K562 (cell line): ENCODE results near the gene HOXC11. TPM values are rescaled to one million over a fixed set of nuclear protein-coding genes. Genes with fewer than 3 reads are reported as not detected.

Experiments used
- ATAC-seq: fragments of 200-7000 bp; cut with Tn5 transposase; 3 replicates; pipeline ENCODE4 v1.9.1; 2020; ENCODE audit warnings: moderate library complexity
- BruUV-seq: library from RNA; stranded (reverse); fragments of 400-500 nt; replicated peaks from 2 replicates; lab custom pipeline; 2021; lab: Mats Ljungman, UMichigan
- CTCF ChIA-PET: fragments of 300-600 bp; formaldehyde crosslinking; extraction: SDS; loops from one replicate; lab custom pipeline; 2021; ENCODE audit warnings: low intra/inter-chr PET ratio; lab: Yijun Ruan, JAX
- POLR2A ChIA-PET: fragments of 300-600, 350-650 bp; sonication (Branson Sonifier 250); formaldehyde crosslinking; extraction: SDS; loops from one replicate; lab custom pipeline; 2021; ENCODE audit warnings: antibody characterized with exemption, inconsistent platforms; lab: Yijun Ruan, JAX
- DNase-seq, 4 experiments: peaks; one replicate each; pipeline versions ENCODE4 v3.0.0 to v3.0.0-alpha.2; 2011 to 2018; ENCODE audit warnings: low spot score in 3 of 4, mixed read lengths in 3 of 4; ENCODE audit errors: extremely low read depth in 1 of 4
- FAIRE-seq: peaks from 2 replicates; lab custom pipeline; 2011; peaks lifted over from hg19 to GRCh38; lab: Jason Lieb, UNC
- H2AFZ ChIP-seq: 2 replicates; pipeline ENCODE4 v1.6.0; 2011; ENCODE audit warnings: low read depth, low read length, control low read depth, inconsistent platforms
- H3K27ac ChIP-seq: fragments of 200-600 bp; 3 replicates; pipeline ENCODE4 v1.8.0; 2011; ENCODE audit warnings: low read depth, mild to moderate bottlenecking, control low read depth, inconsistent platforms, low read length, moderate library complexity, mixed read lengths; ENCODE audit errors: extremely low read depth
- H3K27me3 ChIP-seq, 2 experiments: fragments of 300-600 bp in 1 of 2; 2 replicates in 1 of 2; 3 replicates in 1 of 2; pipeline versions ENCODE4 v1.6.0 to v1.8.0; 2011; ENCODE audit warnings: inconsistent platforms in 2 of 2, low read length in 2 of 2, mild to moderate bottlenecking in 1 of 2, mixed read lengths in 1 of 2, moderate library complexity in 1 of 2; ENCODE audit not compliant: control insufficient read depth in 2 of 2, insufficient read depth in 2 of 2
- H3K36me3 ChIP-seq: fragments of 300-600 bp; 3 replicates; pipeline ENCODE4 v1.8.0; 2011; ENCODE audit warnings: mild to moderate bottlenecking, low read length, inconsistent platforms; ENCODE audit not compliant: control insufficient read depth, insufficient read depth
- H3K4me1 ChIP-seq, 2 experiments: fragments of 200-600 bp in 1 of 2; replicated peaks in 1 of 2; 2 replicates in 1 of 2; 3 replicates in 1 of 2; pipeline versions ENCODE4 v1.5.1 to v1.8.0; 2011; ENCODE audit warnings: inconsistent platforms in 2 of 2, low read length in 2 of 2, mild to moderate bottlenecking in 1 of 2, mixed read lengths in 1 of 2, moderate library complexity in 1 of 2; ENCODE audit not compliant: control insufficient read depth in 2 of 2, insufficient read depth in 2 of 2
- H3K4me2 ChIP-seq: 2 replicates; pipeline ENCODE4 v1.6.1; 2011; ENCODE audit warnings: low read length, control low read depth, inconsistent platforms, mixed read lengths; ENCODE audit not compliant: insufficient read depth
- H3K4me3 ChIP-seq: fragments of 200-600 bp; sonication (generic), shearing (Covaris generic); 2 replicates; pipeline ENCODE4 v1.5.1; 2016; ENCODE audit warnings: control low read depth, inconsistent platforms
- H3K79me2 ChIP-seq: fragments of 200-600 bp; 3 replicates; pipeline ENCODE4 v1.8.0; 2011; ENCODE audit warnings: low read length, inconsistent platforms; ENCODE audit not compliant: control insufficient read depth, insufficient read depth
- H3K9ac ChIP-seq, 2 experiments: 2 replicates each; pipeline versions ENCODE4 v1.6.0 to v1.6.1; 2011; ENCODE audit warnings: low read depth in 2 of 2, low read length in 2 of 2, control low read depth in 1 of 2, inconsistent platforms in 1 of 2, mild to moderate bottlenecking in 1 of 2, mixed read lengths in 1 of 2; ENCODE audit not compliant: insufficient read depth in 1 of 2
- H3K9me1 ChIP-seq: one replicate; pipeline ENCODE4 v1.6.0; 2011; ENCODE audit warnings: inconsistent platforms, mild to moderate bottlenecking, low read length, moderate library complexity; ENCODE audit not compliant: control insufficient read depth, insufficient read depth
- H3K9me3 ChIP-seq: replicated peaks from 2 replicates; pipeline ENCODE4 v1.5.1; 2011; ENCODE audit warnings: low read depth, low read length, inconsistent platforms; ENCODE audit not compliant: control insufficient read depth, insufficient read depth
- H4K20me1 ChIP-seq: replicated peaks from 2 replicates; pipeline ENCODE4 v1.6.1; 2011; ENCODE audit warnings: low read length, inconsistent platforms, mixed read lengths; ENCODE audit not compliant: control insufficient read depth, insufficient read depth
- ARID3B ChIP-seq: fragments of 250-450 bp; sonication (Bioruptor Pico); IDR thresholded peaks from 2 replicates; pipeline ENCODE4 v1.4.0; 2020; ENCODE audit warnings: borderline replicate concordance
- CBX3 ChIP-seq, 2 experiments: IDR thresholded peaks; 1 replicate in 1 of 2; 2 replicates in 1 of 2; pipeline ENCODE4 v1.6.1; 2012; ENCODE audit warnings: inconsistent platforms in 2 of 2, low read length in 2 of 2, borderline replicate concordance in 1 of 2, control low read depth in 1 of 2
- ELK1 ChIP-seq: sonication (generic); formaldehyde crosslinking; IDR thresholded peaks from 2 replicates; pipeline ENCODE4 v1.8.1; 2022; ENCODE audit warnings: missing genetic modification reagents
- HDAC8 ChIP-seq: fragments of 450-650 bp; IDR thresholded peaks from 2 replicates; pipeline ENCODE4 v1.6.1; 2016; ENCODE audit warnings: mild to moderate bottlenecking, missing genetic modification characterization, moderate library complexity, missing compliant biosample characterization
- KDM1A ChIP-seq, 2 experiments: fragments of 450-650 bp; IDR thresholded peaks; 2 replicates each; pipeline ENCODE4 v1.6.1; 2016; ENCODE audit warnings: mild to moderate bottlenecking in 2 of 2
- NKRF ChIP-seq: fragments of 450-650 bp; IDR thresholded peaks from 2 replicates; pipeline ENCODE4 v1.6.1; 2016; ENCODE audit warnings: borderline replicate concordance
- NR2C2 ChIP-seq, 2 experiments: fragments of 200-800 bp in 1 of 2; sonication (Bioruptor generic) in 1 of 2; sonication (generic) in 1 of 2; formaldehyde crosslinking in 1 of 2; IDR thresholded peaks; 2 replicates each; pipeline versions ENCODE4 v1.6.1 to v1.8.0; 2016 to 2022; ENCODE audit warnings: mild to moderate bottlenecking in 1 of 2, missing compliant biosample characterization in 1 of 2, missing genetic modification characterization in 1 of 2, missing genetic modification reagents in 1 of 2
- RBFOX2 ChIP-seq: fragments of 200-400 bp; formaldehyde crosslinking; IDR thresholded peaks from 2 replicates; pipeline ENCODE4 v1.6.1; 2017; ENCODE audit warnings: low read depth, mild to moderate bottlenecking, low read length, moderate library complexity
- TAF1 ChIP-seq: IDR thresholded peaks from 2 replicates; pipeline ENCODE4 v1.6.1; 2011; ENCODE audit warnings: mild to moderate bottlenecking, low read length, moderate library complexity; ENCODE audit not compliant: insufficient read depth, control insufficient read depth, severe bottlenecking; ENCODE audit errors: extremely low read depth
- TEAD2 ChIP-seq: fragments of 450-650 bp; IDR thresholded peaks from 2 replicates; pipeline ENCODE4 v1.6.1; 2016; ENCODE audit warnings: missing genetic modification characterization, control low read depth, missing compliant biosample characterization
- ZBTB49 ChIP-seq: sonication (generic); formaldehyde crosslinking; IDR thresholded peaks from 2 replicates; pipeline ENCODE4 v1.8.0; 2022; ENCODE audit warnings: missing genetic modification reagents, mild to moderate bottlenecking, borderline replicate concordance
- ZNF23 ChIP-seq: fragments of 250-450 bp; sonication (Bioruptor Pico); IDR thresholded peaks from 2 replicates; pipeline ENCODE4 v1.4.0; 2020; ENCODE audit warnings: mild to moderate bottlenecking
- WGBS: fragments of 100-300 bp; shearing (Covaris generic); methylation state at CpG from one replicate; pipeline ENCODE4 v1.1.6; 2016; ENCODE audit warnings: low coverage, mixed read lengths; ENCODE audit not compliant: insufficient coverage; ENCODE audit errors: missing lambda C conversion rate; 5-methylcytosine and 5-hydroxymethylcytosine counted together
- in situ Hi-C: fragments of 300-500 bp; cut with MboI; formaldehyde crosslinking; loops from 4 replicates; pipeline ENCODE4 v1.15.0; 2018; ENCODE audit warnings: inconsistent platforms, mixed read lengths
- intact Hi-C: fragments of 100-400 bp; cut with micrococcal nuclease; formaldehyde crosslinking; loops from 2 replicates; pipeline ENCODE4 v1.14.2; 2022
- polyA plus RNA-seq, 8 experiments: library from polyadenylated mRNA; depleted of rRNA in 4 of 8; stranded (reverse) in 5 of 8; unstranded in 3 of 8; fragments of >200 nt; fragmentation: Nextera tagmentation in 2 of 8; fragmentation: Illumina TruSeq in 1 of 8; extraction: Ambion mirVana in 2 of 8; extraction: Trizol in 1 of 8; gene quantifications; 2 replicates each; pipeline versions ENCODE4 v1.2.1 to v1.2.3, GENCODE V29; 2011 to 2014; ENCODE audit warnings: inconsistent platforms in 1 of 8, missing spikeins in 1 of 8
- total RNA-seq, 7 experiments: library from RNA; depleted of rRNA in 6 of 7; stranded (reverse); fragments of >200 nt in 6 of 7; fragmentation: Illumina TruSeq in 2 of 7; extraction: Trizol in 2 of 7; gene quantifications; 2 replicates each; pipeline versions ENCODE4 v1.2.1 to v1.2.3, GENCODE V29; 2011 to 2021; ENCODE audit warnings: low replicate concordance in 1 of 7

HOXC11 gene
- total and polyA plus RNA-seq, 9 of the 15 experiments (the other 6 are each of a cell fraction or from before 2014, with no cell fraction given) = not detected

GRCh38 chr12:53955036-53955775, 17.7 kb upstream of the HOXC11 start:
- BruUV-seq = no TSS peak
- no peaks in the 10 kb centered on the region for H3K79me2 ChIP-seq
- no peaks in the 10 kb centered on the region for H3K9me1 ChIP-seq
- H3K27ac ChIP-seq = no peak overlapping the region
- H4K20me1 ChIP-seq = peaks cover 22% of the 10 kb centered on the region
- DNase-seq (no peak), FAIRE-seq (no peak), ATAC-seq (no peak)
- no peak overlapping the region for H2AFZ ChIP-seq
- peaks cover 0 to 29% of the 10 kb centered on the region in 2 experiments; a peak in 2 of 5 replicates for H3K4me1 ChIP-seq
- intact Hi-C loops = no loop called here
- H3K9me3 ChIP-seq = no peaks in the 10 kb centered on the region
- no peak overlapping the region for H3K4me3 ChIP-seq
- POLR2A ChIA-PET = interaction anchor here (0.9 kb wide), 1 partner anchor 12 kb away, joined by 4 read pairs; no protein-coding TSS in a partner anchor
- in situ Hi-C loops = no loop called here
- no peaks in the 10 kb centered on the region for H3K36me3 ChIP-seq
- H3K4me2 ChIP-seq = no peak overlapping the region
- CTCF ChIA-PET = no interaction called here
- H3K27me3 ChIP-seq = peaks cover 63 to 92% of the 10 kb centered on the region in 2 experiments
- H3K9ac ChIP-seq = no peak overlapping the region
- WGBS = 50% methylated on average over 32 of the region's 86 CpGs
- TF ChIP-seq ZNF23 (CRISPR knock-in tag) (no peak), NKRF (no peak), TAF1 (no peak), ZBTB49 (CRISPR knock-in tag) (no peak), NR2C2 (CRISPR knock-in tag; IDR thresholded peaks at IDR 0.05) (no peak), NR2C2 (tag; IDR thresholded peaks at IDR 0.05) (no peak), RBFOX2 (no peak), HDAC8 (no peak), ELK1 (CRISPR knock-in tag) (no peak), KDM1A (IDR thresholded peaks at IDR 0.05) (no peak), CBX3 (IDR thresholded peaks at IDR 0.05; ENCODE audit: borderline replicate concordance in 1 of 2, low read length in 2 of 2) (no peak), TEAD2 (tag) (no peak), ARID3B (CRISPR knock-in tag) (no peak)
